GM12892 (cell line): ENCODE results near the gene EYS.
"Not testable (repeated sequence)": the region's sequence is repeated elsewhere in the genome, so short reads cannot be mapped to it uniquely, and the experiment has no call there.

Experiments used
- DNase-seq: peaks from one replicate; pipeline ENCODE4 v3.0.0; 2011; ENCODE audit not compliant: insufficient read length
- FAIRE-seq: peaks from 2 replicates; lab custom pipeline; 2011; peaks lifted over from hg19 to GRCh38; lab: Jason Lieb, UNC
- POLR2A ChIP-seq: IDR thresholded peaks from 2 replicates; pipeline ENCODE4 v1.6.1; 2011; ENCODE audit warnings: low read depth, low read length, control low read depth
- POLR2AphosphoS5 ChIP-seq: IDR thresholded peaks from 2 replicates; pipeline ENCODE4 v1.6.1; 2011; ENCODE audit warnings: low read depth, low read length, control low read depth
- TAF1 ChIP-seq: IDR thresholded peaks from 2 replicates; pipeline ENCODE4 v1.6.1; 2011; ENCODE audit warnings: low read depth, mild to moderate bottlenecking, control low read depth, low read length, borderline replicate concordance

EYS gene

DNA sequence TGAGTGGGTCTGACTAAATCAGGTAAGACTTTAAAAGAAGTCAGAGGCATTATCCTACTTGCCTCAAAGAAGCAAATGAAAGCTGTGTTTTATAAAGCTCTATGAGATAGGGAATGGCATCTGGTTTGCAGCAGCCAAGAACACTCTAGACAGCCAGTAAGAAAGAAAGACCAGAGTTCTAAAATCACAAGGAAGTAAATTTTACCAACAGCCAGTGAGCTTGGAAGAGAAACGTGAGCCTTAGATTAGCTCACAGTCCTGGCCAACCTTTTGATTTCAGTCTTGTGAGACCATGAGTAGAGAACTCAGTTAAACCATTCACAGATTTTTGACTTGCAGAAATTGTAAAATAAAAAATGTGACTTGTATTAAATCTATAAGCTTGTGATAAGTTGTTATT, 693.0 kb downstream of the EYS start:
- TF ChIP-seq POLR2AphosphoS5 (no peak), POLR2A (no peak), TAF1 (no peak)
- FAIRE-seq (no peak), DNase-seq (no peak)

- TF ChIP-seq TAF1 (no peak), POLR2A (no peak), POLR2AphosphoS5 (no peak)
- DNase-seq (no peak), FAIRE-seq (no peak)
These were observed 700.2 kb downstream of the EYS start for GRCh38 chr6:65006788-65007187.

DNA sequence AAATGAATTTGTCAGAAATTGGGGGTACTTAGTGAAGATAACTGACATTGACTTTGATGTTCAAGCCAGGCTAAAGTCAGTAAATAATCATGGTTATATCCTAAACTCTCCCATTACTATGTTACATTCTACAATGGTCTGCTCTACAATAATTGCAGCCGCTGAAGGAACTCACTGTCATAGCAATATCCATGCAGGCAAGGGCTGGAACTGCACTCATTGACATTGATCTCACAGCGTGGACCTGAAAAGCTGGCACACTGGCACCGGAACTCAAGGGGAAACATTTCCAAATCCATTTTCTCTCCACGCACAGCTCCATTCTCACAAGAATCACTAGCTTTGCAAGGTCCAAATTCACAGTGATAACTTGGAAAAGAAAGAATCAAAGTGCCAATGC, 702.7 kb downstream of the EYS start:
- FAIRE-seq, result no peak
- TF ChIP-seq TAF1 (no peak), POLR2A (no peak), POLR2AphosphoS5 (no peak)
- no peak for DNase-seq

- DNase-seq, FAIRE-seq: not testable (repeated sequence)
These were observed 704.1 kb downstream of the EYS start for GRCh38 chr6:65002882-65003281.

GRCh38 chr6:65000815-65001214, 706.2 kb downstream of the EYS start:
- FAIRE-seq (no peak), DNase-seq (no peak)
- TF ChIP-seq POLR2A (no peak), TAF1 (no peak), POLR2AphosphoS5 (no peak)

DNA sequence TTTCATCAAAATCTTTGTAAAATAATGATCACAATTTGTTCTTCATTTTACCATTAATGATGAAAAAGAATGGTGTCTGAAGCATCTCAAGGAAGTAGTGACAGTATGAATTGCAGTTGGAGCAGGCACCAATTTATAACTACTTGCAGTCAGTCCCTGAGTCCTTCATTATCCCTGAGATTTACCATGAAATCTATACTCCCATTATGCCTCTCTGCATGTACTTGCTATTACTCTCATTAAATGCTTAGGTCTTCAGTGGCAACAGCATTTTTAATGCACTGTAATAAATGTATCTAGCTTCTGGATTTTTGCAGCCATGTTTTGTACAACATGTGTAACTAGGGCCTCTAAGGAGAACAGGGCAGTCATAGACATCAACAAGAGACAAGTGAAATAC, 708.8 kb downstream of the EYS start:
- TF ChIP-seq TAF1 (no peak), POLR2A (no peak), POLR2AphosphoS5 (no peak)
- FAIRE-seq (no peak), DNase-seq (no peak)

DNA sequence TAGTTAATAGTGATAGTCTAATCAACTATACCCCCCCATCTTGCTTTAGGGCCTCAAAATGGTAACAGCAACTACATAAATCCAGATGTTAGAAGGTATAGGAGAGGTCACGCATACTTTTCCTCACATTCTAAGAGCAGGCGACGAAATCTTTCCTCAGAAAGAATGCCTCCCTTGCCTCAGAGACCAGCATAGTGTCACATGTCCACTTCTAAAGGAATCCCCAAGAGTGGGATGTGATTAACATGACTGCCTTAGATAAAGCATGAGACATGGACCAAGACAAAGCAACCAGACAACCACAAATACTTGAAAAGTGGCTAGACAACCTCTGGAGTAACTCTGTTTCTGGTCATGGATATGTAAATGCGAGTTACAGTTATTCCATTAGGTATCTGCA, 710.7 kb downstream of the EYS start:
- TF ChIP-seq POLR2AphosphoS5, result no peak
- TF ChIP-seq POLR2A, result no peak
- no peak for TF ChIP-seq TAF1
- FAIRE-seq, result no peak
- no peak for DNase-seq

- FAIRE-seq, result no peak
- no peak for TF ChIP-seq TAF1
- no peak for TF ChIP-seq POLR2A
- no peak for TF ChIP-seq POLR2AphosphoS5
- DNase-seq, result no peak
These were observed 716.2 kb downstream of the EYS start for GRCh38 chr6:64990652-64991304.

DNA sequence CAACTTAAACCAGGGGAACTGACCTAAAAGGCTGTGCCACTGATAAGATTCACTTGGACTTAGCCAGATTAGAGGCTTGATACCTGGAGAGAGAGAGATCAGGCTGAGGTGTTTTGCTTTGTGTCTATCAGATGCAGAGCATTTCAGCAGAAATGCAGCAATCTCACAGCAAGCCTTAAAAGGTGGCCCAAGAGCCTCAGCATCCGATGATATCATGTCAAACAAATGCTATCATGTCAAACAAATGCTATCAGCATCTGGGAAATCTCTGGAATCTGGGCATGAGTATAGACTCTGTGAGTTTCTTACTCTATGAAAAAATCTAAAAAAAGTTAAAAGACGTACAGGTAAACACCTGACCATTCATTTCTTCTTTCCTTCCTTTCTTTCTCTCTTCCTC, 718.9 kb downstream of the EYS start:
- DNase-seq, result no peak
- TF ChIP-seq TAF1 (no peak), POLR2A (no peak)

DNA sequence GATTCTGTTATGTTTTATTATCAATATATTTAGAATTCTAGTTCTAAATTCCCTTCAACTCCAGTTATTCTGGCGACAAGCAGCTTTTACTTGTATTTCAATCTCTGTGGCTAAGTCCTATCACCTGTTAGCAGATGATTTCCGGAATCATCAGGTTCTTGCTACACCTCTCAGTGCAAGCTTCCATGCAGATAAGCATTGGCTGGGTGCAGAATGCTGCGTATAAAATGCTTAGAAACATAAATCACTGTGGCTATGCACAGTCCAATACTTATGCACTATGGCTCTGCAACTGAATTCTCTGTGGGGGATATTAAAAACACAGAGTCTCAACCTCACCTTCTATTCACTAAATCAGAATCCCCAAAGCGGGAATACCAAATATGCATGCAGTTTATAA, 720.0 kb downstream of the EYS start:
- no peak for FAIRE-seq
- DNase-seq, result no peak
- TF ChIP-seq POLR2A (no peak), POLR2AphosphoS5 (no peak), TAF1 (no peak)

More for the DNA sequence above, 718.9 kb downstream of the EYS start:
- FAIRE-seq, result no peak

GRCh38 chr6:64985726-64986125, 721.3 kb downstream of the EYS start:
- TF ChIP-seq POLR2A (no peak), POLR2AphosphoS5 (no peak), TAF1 (no peak)
- DNase-seq (no peak), FAIRE-seq (no peak)

GRCh38 chr6:64984948-64985347, 722.1 kb downstream of the EYS start:
- no peak for DNase-seq
- no peak for FAIRE-seq
- no peak for TF ChIP-seq TAF1
- TF ChIP-seq POLR2AphosphoS5, result no peak
- TF ChIP-seq POLR2A, result no peak
